HuH-7 (cell line): ENCODE results near the gene PLXNB1.

ENCODE experiments used
- DNase-seq: peaks from one replicate; pipeline ENCODE4 v3.0.0; 2011; ENCODE audit warnings: low spot score

PLXNB1 gene

GRCh38 chr3:48369693-48370332 is 60.1 kb downstream of the PLXNB1 start:
- no peak for DNase-seq

GRCh38 chr3:48367201-48367600 is 62.7 kb downstream of the PLXNB1 start:
- no peak for DNase-seq

GRCh38 chr3:48364840-48365239 is 65.0 kb downstream of the PLXNB1 start:
- no peak for DNase-seq

GRCh38 chr3:48361928-48362327 is 68.0 kb downstream of the PLXNB1 start:
- DNase-seq = no peak

GRCh38 chr3:48356419-48356818 is 73.5 kb downstream of the PLXNB1 start:
- no peak for DNase-seq

- no peak for DNase-seq
Measured at GRCh38 chr3:48353987-48354386, 75.9 kb downstream of the PLXNB1 start.
